ENCODE measurements around the gene VIM.
A peak's percentile ranks its signal among the peaks of the same experiment; 100 is the strongest.

Gene VIM

GRCh38 chr10:17229016-17229716 is 1.1 kb downstream of the VIM start:
- DNase-seq (ENCODE audit: low read depth): peak; percentile 58
- TF ChIP-seq CTCF (IDR thresholded peaks at IDR 0.05; ENCODE audit: insufficient read depth, low read depth, low read length, missing control alignments): no peak
- peak overlapping the region; percentile 81 for H3K4me3 ChIP-seq (ENCODE audit: low read length)

GRCh38 chr10:17229717-17229966 is 1.6 kb downstream of the VIM start:
- no peak for DNase-seq (ENCODE audit: low read depth)
- no peak for TF ChIP-seq CTCF (IDR thresholded peaks at IDR 0.05; ENCODE audit: insufficient read depth, low read depth, low read length, missing control alignments)
- peak overlapping the region; percentile 81 for H3K4me3 ChIP-seq (ENCODE audit: low read length)

GRCh38 chr10:17229967-17230682 is 2.1 kb downstream of the VIM start:
- peak overlapping the region; percentile 81 for H3K4me3 ChIP-seq (ENCODE audit: low read length)
- peak; percentile 91 for DNase-seq (ENCODE audit: low read depth)
- no peak for TF ChIP-seq CTCF (IDR thresholded peaks at IDR 0.05; ENCODE audit: insufficient read depth, low read depth, low read length, missing control alignments)

- no peak for TF ChIP-seq CTCF (IDR thresholded peaks at IDR 0.05; ENCODE audit: insufficient read depth, low read depth, low read length, missing control alignments)
- no peak overlapping the region for H3K4me3 ChIP-seq (ENCODE audit: low read length)
- no peak for DNase-seq (ENCODE audit: low read depth)
Observed at GRCh38 chr10:17231788-17232187, 3.7 kb downstream of the VIM start.

GRCh38 chr10:17232276-17232960 is 4.4 kb downstream of the VIM start:
- no peak for DNase-seq (ENCODE audit: low read depth)
- no peak overlapping the region for H3K4me3 ChIP-seq (ENCODE audit: low read length)
- TF ChIP-seq CTCF (IDR thresholded peaks at IDR 0.05; ENCODE audit: insufficient read depth, low read depth, low read length, missing control alignments): no peak

GRCh38 chr10:17233286-17233991 is 5.4 kb downstream of the VIM start:
- H3K4me3 ChIP-seq (ENCODE audit: low read length): no peak overlapping the region
- DNase-seq (ENCODE audit: low read depth): no peak
- no peak for TF ChIP-seq CTCF (IDR thresholded peaks at IDR 0.05; ENCODE audit: insufficient read depth, low read depth, low read length, missing control alignments)
